Mucosa of descending colon (tissue), 3 donors: Measurements from ENCODE around the gene CHN2. TPM values are rescaled to one million over a fixed set of nuclear protein-coding genes. Genes with fewer than 3 reads are reported as not detected.
A peak's percentile ranks its signal among the peaks of the same experiment; 100 is the strongest.

Experiments
- ATAC-seq: fragments of 200-7000 bp; cut with Tn5 transposase; one replicate; pipeline ENCODE4 v1.9.1; 2020; ENCODE audit warnings: mild to moderate bottlenecking, moderate library complexity
- DNase-seq, 3 donors: peaks; one replicate each; pipeline ENCODE4 v3.0.0-alpha.2; 2020
- H3K36me3 ChIP-seq: fragments of 200-600 bp; one replicate; pipeline ENCODE4 v1.8.0; 2021; ENCODE audit warnings: low read depth, mild to moderate bottlenecking
- H3K4me1 ChIP-seq: fragments of 200-600 bp; one replicate; pipeline ENCODE4 v1.8.0; 2021; ENCODE audit warnings: low read depth, mild to moderate bottlenecking
- H3K4me3 ChIP-seq: fragments of 200-600 bp; one replicate; pipeline ENCODE4 v1.8.0; 2021; ENCODE audit warnings: mild to moderate bottlenecking
- H3K9me3 ChIP-seq: fragments of 200-600 bp; one replicate; pipeline ENCODE4 v1.8.0; 2021; ENCODE audit warnings: mild to moderate bottlenecking
- intact Hi-C, 2 donors: fragments of 100-400 bp; cut with DNase I in 1 of 2; cut with micrococcal nuclease in 1 of 2; formaldehyde crosslinking; loops; one replicate each; pipeline versions ENCODE4 v1.11.0 to v1.11.1; 2022; cut with DNase I, micrococcal nuclease
- total RNA-seq, 3 donors: library from RNA; stranded (reverse); fragmentation: NEBNext Ultra II Directional in 2 of 3; extraction: Animal tissue kit (Norgen Biotek cat#: 25700) in 2 of 3; gene quantifications; one replicate each; pipeline versions ENCODE4 v1.2.1 to v1.2.4, GENCODE V29; 2021 to 2023
- TF ChIP-seq, protein P1 (sequence below): fragments of 200-600 bp; IDR thresholded peaks from one replicate; pipeline ENCODE4 v1.8.0; 2022; ENCODE audit warnings: antibody characterized with exemption, mild to moderate bottlenecking
- donor health status: DM: no; HTN: no; CAD: no; lungs with moderate emphysema.
- donor health status: DM: no; HTN: no; CAD: no.
- donor health status: DM: no; HTN: yes; CAD: no.

CHN2 gene
- total RNA-seq, 3 donors from 2014 or later = 18.7 to 41.5 (median 27.6) TPM

DNA sequence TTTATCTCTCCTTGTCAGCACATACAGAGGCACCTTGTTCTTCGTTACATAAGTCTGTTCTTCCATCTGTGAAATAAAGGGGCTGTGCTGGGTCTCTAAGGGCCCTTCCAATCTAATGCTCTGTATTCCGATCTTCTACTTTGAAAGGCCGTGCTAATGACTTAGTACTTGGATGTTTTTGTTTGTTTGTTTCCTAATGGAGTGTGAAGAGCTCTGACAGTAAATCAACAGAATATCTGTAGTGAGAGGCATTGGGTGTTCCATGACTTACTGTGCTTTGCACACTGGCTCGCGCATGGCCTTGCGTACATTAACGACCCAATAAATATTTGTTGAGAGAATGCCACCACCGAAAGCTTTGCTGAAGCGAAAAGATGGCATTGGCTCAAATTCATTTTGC, 162.1 kb downstream of the CHN2 start:
- H3K4me3 ChIP-seq = no peak overlapping the region
- DNase-seq = no peak
- no peaks in the 10 kb centered on the region for H3K4me1 ChIP-seq
- no peak for ATAC-seq
- intact Hi-C loops = no loop called here
- TF ChIP-seq, protein P1, sequence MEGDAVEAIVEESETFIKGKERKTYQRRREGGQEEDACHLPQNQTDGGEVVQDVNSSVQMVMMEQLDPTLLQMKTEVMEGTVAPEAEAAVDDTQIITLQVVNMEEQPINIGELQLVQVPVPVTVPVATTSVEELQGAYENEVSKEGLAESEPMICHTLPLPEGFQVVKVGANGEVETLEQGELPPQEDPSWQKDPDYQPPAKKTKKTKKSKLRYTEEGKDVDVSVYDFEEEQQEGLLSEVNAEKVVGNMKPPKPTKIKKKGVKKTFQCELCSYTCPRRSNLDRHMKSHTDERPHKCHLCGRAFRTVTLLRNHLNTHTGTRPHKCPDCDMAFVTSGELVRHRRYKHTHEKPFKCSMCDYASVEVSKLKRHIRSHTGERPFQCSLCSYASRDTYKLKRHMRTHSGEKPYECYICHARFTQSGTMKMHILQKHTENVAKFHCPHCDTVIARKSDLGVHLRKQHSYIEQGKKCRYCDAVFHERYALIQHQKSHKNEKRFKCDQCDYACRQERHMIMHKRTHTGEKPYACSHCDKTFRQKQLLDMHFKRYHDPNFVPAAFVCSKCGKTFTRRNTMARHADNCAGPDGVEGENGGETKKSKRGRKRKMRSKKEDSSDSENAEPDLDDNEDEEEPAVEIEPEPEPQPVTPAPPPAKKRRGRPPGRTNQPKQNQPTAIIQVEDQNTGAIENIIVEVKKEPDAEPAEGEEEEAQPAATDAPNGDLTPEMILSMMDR = no peak
- no peaks in the 10 kb centered on the region for H3K9me3 ChIP-seq
- H3K36me3 ChIP-seq = no peaks in the 10 kb centered on the region

DNA sequence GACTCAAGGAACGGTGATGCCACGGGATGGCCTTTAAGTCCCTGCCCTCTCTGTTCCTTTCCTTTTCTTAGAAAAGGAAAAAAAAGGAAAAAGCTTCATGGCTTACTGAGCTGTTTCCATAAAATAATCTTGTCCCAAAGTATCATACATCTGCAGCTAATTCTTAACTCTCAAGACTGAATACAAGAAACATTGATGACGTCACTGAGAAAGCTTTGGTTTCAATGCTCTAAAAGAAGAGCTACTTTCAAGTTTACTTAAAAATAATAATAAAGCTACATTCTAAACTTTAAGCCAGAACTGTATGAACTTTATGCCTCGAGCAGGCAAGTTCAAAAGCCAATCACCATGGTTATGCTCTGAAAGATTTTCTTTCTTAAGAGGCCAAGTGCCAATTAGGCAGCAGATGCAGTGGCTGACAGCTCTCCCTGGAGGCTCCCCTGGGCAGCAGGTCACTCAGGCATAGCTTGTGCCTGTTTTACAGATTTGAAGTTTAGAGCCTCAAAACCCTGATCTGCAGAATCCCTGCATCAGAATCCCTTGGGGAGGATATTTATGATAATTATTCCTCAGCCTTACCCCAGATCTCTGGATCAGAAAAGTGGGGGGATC, 165.0 kb downstream of the CHN2 start:
- no peak for ATAC-seq
- DNase-seq = no peak
- H3K4me1 ChIP-seq = peaks cover 9% of the 10 kb centered on the region
- no peak overlapping the region for H3K4me3 ChIP-seq
- H3K36me3 ChIP-seq = no peaks in the 10 kb centered on the region
- H3K9me3 ChIP-seq = no peaks in the 10 kb centered on the region
- TF ChIP-seq, protein P1 = no peak
- intact Hi-C loops = no loop called here

DNA sequence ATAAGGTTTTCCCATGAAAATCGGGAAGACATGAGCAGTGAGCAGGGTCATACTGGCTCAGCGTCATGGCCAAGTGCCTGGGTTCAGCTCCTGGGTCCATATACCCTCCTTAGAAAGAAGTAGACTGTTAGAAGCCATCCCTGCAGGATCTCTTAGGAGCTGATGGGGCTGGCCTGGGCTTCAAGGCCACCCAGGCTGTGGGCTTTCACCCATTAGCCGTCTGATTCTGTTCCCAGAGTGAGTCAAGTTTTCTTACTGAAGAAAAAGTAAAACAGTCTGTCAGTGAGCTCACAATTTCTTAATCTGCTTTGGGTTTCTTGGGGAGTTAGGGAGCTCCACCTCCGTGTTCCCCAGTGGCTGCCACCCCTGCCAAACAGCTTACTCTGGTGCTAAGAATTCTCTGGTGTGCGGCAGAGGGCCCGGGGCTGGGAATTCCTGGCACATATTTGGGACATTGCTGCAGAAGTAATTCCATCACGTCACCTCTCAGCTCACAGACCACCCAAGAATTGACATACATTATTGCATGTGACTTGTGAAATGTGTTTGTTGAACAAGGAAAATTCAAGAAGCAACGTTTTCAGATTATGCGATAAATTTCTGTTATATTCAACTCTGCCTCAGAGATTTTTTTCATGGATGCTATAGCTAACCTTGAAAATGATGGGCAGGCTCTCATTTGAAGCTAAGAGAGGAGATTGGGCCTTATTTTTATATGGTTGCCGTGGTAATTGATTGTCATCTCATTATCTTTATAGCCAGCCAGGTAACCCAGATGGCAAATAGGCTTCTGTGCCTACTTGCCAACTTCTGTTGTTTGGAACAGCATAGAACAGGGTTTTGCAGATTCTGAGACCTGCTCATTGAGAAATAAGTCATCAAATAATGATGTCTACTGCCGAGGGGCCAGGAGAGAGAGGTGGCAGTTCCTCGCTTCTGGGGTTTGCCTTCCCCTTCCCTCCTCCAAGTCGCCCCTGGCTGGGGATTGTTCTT, 166.4 kb downstream of the CHN2 start:
- Histone ChIP-seq H3K9me3 (no peaks in the 10 kb centered on the region), H3K4me3 (no peak overlapping the region), H3K4me1 (peaks cover 15% of the 10 kb centered on the region), H3K36me3 (no peaks in the 10 kb centered on the region)
- intact Hi-C loops = no loop called here
- peak; percentile 40 for ATAC-seq
- TF ChIP-seq, protein P1 = no peak
- no peak for DNase-seq

DNA sequence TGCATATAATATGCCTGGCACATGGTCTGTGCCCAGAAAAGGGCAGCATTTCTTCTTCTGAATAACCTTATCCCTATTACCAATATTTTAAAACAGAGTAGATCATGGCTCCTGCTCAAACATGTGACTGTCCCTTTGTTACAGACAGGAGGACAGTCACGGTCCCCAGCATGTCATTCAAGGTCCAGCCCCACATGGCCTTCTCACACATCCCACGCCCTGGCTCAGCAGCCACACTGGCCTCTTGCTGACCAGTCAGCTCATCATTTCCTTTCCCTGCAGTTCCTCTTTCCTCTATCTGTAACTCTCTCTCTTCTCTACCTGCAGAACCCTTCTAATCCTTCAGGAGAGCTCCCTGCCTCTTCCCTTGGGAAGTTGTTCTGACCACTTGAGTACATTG, 167.8 kb downstream of the CHN2 start:
- no peaks in the 10 kb centered on the region for H3K9me3 ChIP-seq
- no peak overlapping the region for H3K4me3 ChIP-seq
- no peak for ATAC-seq
- no peaks in the 10 kb centered on the region for H3K36me3 ChIP-seq
- no peak for DNase-seq
- intact Hi-C loops = no loop called here
- TF ChIP-seq, protein P1 = no peak
- peaks cover 15% of the 10 kb centered on the region for H3K4me1 ChIP-seq

DNA sequence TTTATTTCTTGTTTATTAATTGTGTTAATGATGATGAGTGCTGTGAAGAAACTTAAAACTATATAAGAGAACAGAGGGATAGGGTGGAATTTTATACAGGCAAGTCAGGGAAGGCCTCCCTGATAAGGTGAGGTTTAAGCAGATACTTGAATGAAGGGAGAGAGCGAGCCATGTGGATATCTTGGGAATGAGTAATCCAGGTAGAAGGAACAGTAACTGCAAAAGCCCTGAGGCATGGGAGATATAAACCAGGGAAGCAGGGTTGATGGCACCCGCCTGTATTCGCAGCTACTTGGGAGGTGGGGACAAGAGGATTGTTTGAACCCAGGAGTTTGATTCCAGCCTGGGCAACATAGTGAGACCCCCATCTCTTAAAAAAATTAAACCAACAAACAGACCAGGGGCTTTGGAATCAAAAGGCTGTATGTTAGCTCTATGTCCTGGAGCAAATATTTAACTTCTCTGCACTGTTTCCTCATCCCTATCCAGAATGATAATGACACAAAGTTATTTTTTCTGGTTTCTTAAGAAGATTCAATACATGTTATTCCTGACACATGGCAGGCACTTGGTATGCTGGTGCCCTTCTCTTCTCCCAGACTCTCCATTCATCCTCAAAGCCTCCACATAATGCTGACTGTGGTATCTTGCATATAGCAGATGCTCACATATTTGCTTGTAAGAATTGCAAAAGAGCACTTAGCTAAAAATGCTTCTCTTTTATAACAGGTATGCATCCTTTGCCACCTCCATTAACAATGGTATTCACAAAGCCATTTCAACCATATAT, 169.3 kb downstream of the CHN2 start:
- intact Hi-C loops = no loop called here
- Histone ChIP-seq H3K36me3 (no peaks in the 10 kb centered on the region), H3K4me1 (peaks cover 15% of the 10 kb centered on the region), H3K9me3 (no peaks in the 10 kb centered on the region), H3K4me3 (no peak overlapping the region)
- no peak for DNase-seq
- TF ChIP-seq, protein P1 = no peak
- no peak for ATAC-seq
